Liver (tissue), 9 donors: ENCODE data around the gene AKAP7. TPM values are rescaled to one million over a fixed set of nuclear protein-coding genes. Genes with fewer than 3 reads are reported as not detected.

Source experiments
- DNase-seq: peaks from one replicate; pipeline ENCODE4 v3.0.0-alpha.2; 2017; ENCODE audit warnings: low spot score
- H3K27ac ChIP-seq, 2 donors: one replicate each; pipeline ENCODE4 v1.7.0; 2013; ENCODE audit warnings: inconsistent platforms in 2 of 2, low read length in 2 of 2, control low read depth in 1 of 2, low read depth in 1 of 2, mild to moderate bottlenecking in 1 of 2
- H3K27me3 ChIP-seq, 4 donors: one replicate each; pipeline versions ENCODE4 v1.6.1 to v1.7.0; 2013; ENCODE audit warnings: low read length in 3 of 4, inconsistent platforms in 1 of 4, mild to moderate bottlenecking in 1 of 4, moderate library complexity in 1 of 4; ENCODE audit not compliant: control insufficient read depth in 4 of 4, insufficient read depth in 4 of 4
- H3K36me3 ChIP-seq, 4 donors: one replicate each; pipeline versions ENCODE4 v1.6.1 to v1.7.0; 2013; ENCODE audit warnings: low read length in 3 of 4, mild to moderate bottlenecking in 3 of 4, low read depth in 1 of 4, moderate library complexity in 1 of 4; ENCODE audit not compliant: control insufficient read depth in 4 of 4, insufficient read depth in 3 of 4
- H3K4me1 ChIP-seq, 4 donors: one replicate each; pipeline versions ENCODE4 v1.6.1 to v1.7.0; 2013; ENCODE audit warnings: low read length in 3 of 4, mild to moderate bottlenecking in 3 of 4, moderate library complexity in 1 of 4; ENCODE audit not compliant: control insufficient read depth in 4 of 4, insufficient read depth in 4 of 4
- H3K4me3 ChIP-seq, 3 donors: one replicate each; pipeline versions ENCODE4 v1.6.1 to v1.7.0; 2013; ENCODE audit warnings: low read length in 3 of 3, control low read depth in 1 of 3, low read depth in 1 of 3, mild to moderate bottlenecking in 1 of 3
- H3K9ac ChIP-seq, 2 donors: one replicate each; pipeline ENCODE4 v1.7.0; 2013; ENCODE audit warnings: low read length in 2 of 2, mild to moderate bottlenecking in 2 of 2, moderate library complexity in 2 of 2, control low read depth in 1 of 2, low read depth in 1 of 2
- H3K9me3 ChIP-seq, 4 donors: one replicate each; pipeline versions ENCODE4 v1.6.1 to v1.7.0; 2013; ENCODE audit warnings: low read length in 3 of 4; ENCODE audit not compliant: control insufficient read depth in 4 of 4
- EGR1 ChIP-seq, 2 donors: IDR thresholded peaks; 2 replicates each; pipeline ENCODE4 v1.6.1; 2016 to 2018; ENCODE audit warnings: antibody characterized with exemption in 2 of 2, low read depth in 2 of 2
- FOXA1 ChIP-seq: IDR thresholded peaks from 2 replicates; pipeline ENCODE4 v1.6.1; 2016; ENCODE audit warnings: antibody characterized with exemption
- FOXA2 ChIP-seq: IDR thresholded peaks from 2 replicates; pipeline ENCODE4 v1.6.1; 2016; ENCODE audit warnings: antibody characterized with exemption
- GABPA ChIP-seq, 2 donors: IDR thresholded peaks in 1 of 2; conservative IDR thresholded peaks in 1 of 2; 2 replicates each; pipeline ENCODE4 v1.6.1; 2016; ENCODE audit warnings: antibody characterized with exemption in 2 of 2, mild to moderate bottlenecking in 1 of 2, moderate library complexity in 1 of 2
- HNF4A ChIP-seq, 2 donors: conservative IDR thresholded peaks; 2 replicates each; pipeline ENCODE4 v1.6.1; 2016; ENCODE audit warnings: antibody characterized with exemption in 2 of 2, mild to moderate bottlenecking in 2 of 2
- HNF4G ChIP-seq: IDR thresholded peaks from 2 replicates; pipeline ENCODE4 v1.6.1; 2016; ENCODE audit warnings: antibody characterized with exemption
- JUND ChIP-seq, 2 donors: IDR thresholded peaks; 2 replicates each; pipeline ENCODE4 v1.6.1; 2016; ENCODE audit warnings: antibody characterized with exemption in 2 of 2
- NR2F2 ChIP-seq: IDR thresholded peaks from 2 replicates; pipeline ENCODE4 v1.6.1; 2016; ENCODE audit warnings: antibody characterized with exemption
- RAD21 ChIP-seq, 2 donors: IDR thresholded peaks; 2 replicates each; pipeline ENCODE4 v1.6.1; 2016; ENCODE audit warnings: antibody characterized with exemption in 2 of 2, mild to moderate bottlenecking in 2 of 2
- REST ChIP-seq: IDR thresholded peaks from 2 replicates; pipeline ENCODE4 v1.6.1; 2016; ENCODE audit warnings: antibody characterized with exemption, mild to moderate bottlenecking
- RXRA ChIP-seq, 2 donors: IDR thresholded peaks; 2 replicates each; pipeline ENCODE4 v1.6.1; 2017 to 2018; ENCODE audit warnings: antibody characterized with exemption in 2 of 2, mild to moderate bottlenecking in 1 of 2
- SP1 ChIP-seq: IDR thresholded peaks from 2 replicates; pipeline ENCODE4 v1.6.1; 2018; ENCODE audit warnings: antibody characterized with exemption, mild to moderate bottlenecking
- TAF1 ChIP-seq: conservative IDR thresholded peaks from 2 replicates; pipeline ENCODE4 v1.6.1; 2016; ENCODE audit warnings: antibody characterized with exemption, mild to moderate bottlenecking
- YY1 ChIP-seq: IDR thresholded peaks from 2 replicates; pipeline ENCODE4 v1.6.1; 2016; ENCODE audit warnings: antibody characterized with exemption, mild to moderate bottlenecking
- WGBS: extraction: QIAGEN DNeasy Blood & Tissue Kit; methylation state at CpG from one replicate; pipeline ENCODE4 v1.1.7; 2013; 5-methylcytosine and 5-hydroxymethylcytosine counted together
- polyA plus RNA-seq, 2 donors: library from polyadenylated mRNA; stranded (reverse) in 1 of 2; unstranded in 1 of 2; fragments of 200-250 nt in 1 of 2; fragments of >200 nt in 1 of 2; fragmentation: Nextera tagmentation in 1 of 2; extraction: Ambion mirVana in 1 of 2; gene quantifications; one replicate each; pipeline versions ENCODE4 v1.2.1 to v1.2.3, GENCODE V29; 2013 to 2015
- total RNA-seq, 2 donors: library from RNA; depleted of rRNA; stranded (reverse); fragments of >200 nt; gene quantifications; one replicate each; pipeline ENCODE4 v1.2.3, GENCODE V29; 2014
- TF ChIP-seq, protein P1 (sequence below): fragments of 150-350 bp; IDR thresholded peaks from 2 replicates; pipeline ENCODE4 v1.5.1; 2017; ENCODE audit warnings: improper control_type of control experiment, low read depth, low read length; ENCODE audit not compliant: missing input control
- TF ChIP-seq, protein P2 (sequence below): IDR thresholded peaks from 2 replicates; pipeline ENCODE4 v1.6.1; 2016; ENCODE audit warnings: antibody characterized with exemption
- TF ChIP-seq, protein P3 (sequence below): IDR thresholded peaks from 2 replicates; pipeline ENCODE4 v1.6.1; 2016; ENCODE audit warnings: antibody characterized with exemption
- TF ChIP-seq, protein P4 (sequence below): IDR thresholded peaks from 2 replicates; pipeline ENCODE4 v1.6.1; 2016; ENCODE audit warnings: antibody characterized with exemption
- donor health status: healthy.
- donor health status: healthy.
- donor health status: healthy.
- donor health status: healthy.
- donor health status: healthy.

Gene AKAP7
- total and polyA plus RNA-seq, 4 donors, result 7.9 to 25.4 (median 17.7) TPM

DNA sequence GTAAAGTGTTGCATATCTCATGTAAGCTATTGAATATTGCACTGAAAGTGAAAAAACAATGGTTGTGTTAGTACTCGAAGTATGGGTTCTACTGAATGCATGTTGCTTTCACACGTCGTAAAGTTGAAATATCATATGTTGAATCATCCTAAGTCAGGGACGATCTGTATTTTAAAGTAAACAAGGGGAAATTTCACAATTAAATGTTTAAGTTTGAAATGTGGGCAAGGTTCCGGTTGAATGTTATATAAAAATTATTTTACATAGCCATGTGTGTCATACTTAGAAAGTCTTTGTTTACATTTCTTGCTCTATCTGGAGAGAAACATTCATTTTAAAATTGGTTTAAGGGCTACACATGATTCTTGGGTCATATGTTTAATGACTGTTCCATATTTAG, 76.8 kb downstream of the AKAP7 start:
- Histone ChIP-seq H3K9ac (no peak overlapping the region), H3K4me3 (no peak overlapping the region), H3K9me3 (no peaks in the 10 kb centered on the region), H3K27me3 (no peaks in the 10 kb centered on the region), H3K4me1 (peaks cover 1 to 14% (median 4%) of the 10 kb centered on the region in 4 donors), H3K36me3 (peaks cover 0 to 5% (median 0%) of the 10 kb centered on the region in 4 donors), H3K27ac (no peak overlapping the region)
- DNase-seq, result no peak
- WGBS, result 88% methylated on average over 5 of the region's 5 CpGs
- TF ChIP-seq RAD21 (IDR thresholded peaks at IDR 0.05), result no peak
- TF ChIP-seq, protein P1, sequence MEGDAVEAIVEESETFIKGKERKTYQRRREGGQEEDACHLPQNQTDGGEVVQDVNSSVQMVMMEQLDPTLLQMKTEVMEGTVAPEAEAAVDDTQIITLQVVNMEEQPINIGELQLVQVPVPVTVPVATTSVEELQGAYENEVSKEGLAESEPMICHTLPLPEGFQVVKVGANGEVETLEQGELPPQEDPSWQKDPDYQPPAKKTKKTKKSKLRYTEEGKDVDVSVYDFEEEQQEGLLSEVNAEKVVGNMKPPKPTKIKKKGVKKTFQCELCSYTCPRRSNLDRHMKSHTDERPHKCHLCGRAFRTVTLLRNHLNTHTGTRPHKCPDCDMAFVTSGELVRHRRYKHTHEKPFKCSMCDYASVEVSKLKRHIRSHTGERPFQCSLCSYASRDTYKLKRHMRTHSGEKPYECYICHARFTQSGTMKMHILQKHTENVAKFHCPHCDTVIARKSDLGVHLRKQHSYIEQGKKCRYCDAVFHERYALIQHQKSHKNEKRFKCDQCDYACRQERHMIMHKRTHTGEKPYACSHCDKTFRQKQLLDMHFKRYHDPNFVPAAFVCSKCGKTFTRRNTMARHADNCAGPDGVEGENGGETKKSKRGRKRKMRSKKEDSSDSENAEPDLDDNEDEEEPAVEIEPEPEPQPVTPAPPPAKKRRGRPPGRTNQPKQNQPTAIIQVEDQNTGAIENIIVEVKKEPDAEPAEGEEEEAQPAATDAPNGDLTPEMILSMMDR, result no peak
- TF ChIP-seq HNF4A (conservative IDR thresholded peaks at IDR 0.05), result no peak
- TF ChIP-seq, protein P2, sequence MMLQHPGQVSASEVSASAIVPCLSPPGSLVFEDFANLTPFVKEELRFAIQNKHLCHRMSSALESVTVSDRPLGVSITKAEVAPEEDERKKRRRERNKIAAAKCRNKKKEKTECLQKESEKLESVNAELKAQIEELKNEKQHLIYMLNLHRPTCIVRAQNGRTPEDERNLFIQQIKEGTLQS, result no peak
- TF ChIP-seq JUND (IDR thresholded peaks at IDR 0.05), result no peak
- TF ChIP-seq HNF4G, result no peak
- no peak for TF ChIP-seq REST

DNA sequence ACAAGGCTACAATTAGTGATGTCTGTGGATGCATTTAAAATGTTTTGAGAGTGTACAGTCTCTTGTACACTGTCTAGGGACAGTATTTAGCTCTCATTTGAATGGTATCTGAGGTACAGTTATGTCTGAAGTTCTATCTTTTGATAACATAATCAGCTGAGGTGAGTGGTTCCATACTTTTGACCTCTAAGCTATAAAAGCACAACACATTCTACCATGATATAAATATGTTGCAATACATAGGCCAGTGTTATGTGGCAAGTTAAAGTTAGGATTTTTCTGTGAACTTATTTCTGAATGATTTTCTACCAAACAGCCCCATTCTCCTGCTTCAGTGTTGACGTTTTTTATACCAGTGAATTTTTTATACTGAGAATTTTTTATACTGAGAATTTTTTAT, 77.6 kb downstream of the AKAP7 start:
- 90% methylated on average over 1 of the region's 1 CpG for WGBS
- H3K27me3 ChIP-seq, result no peaks in the 10 kb centered on the region
- H3K4me3 ChIP-seq, result no peak overlapping the region
- H3K9ac ChIP-seq, result no peak overlapping the region
- DNase-seq, result no peak
- peaks cover 0 to 5% (median 0%) of the 10 kb centered on the region in 4 donors for H3K36me3 ChIP-seq
- H3K27ac ChIP-seq, result no peak overlapping the region
- TF ChIP-seq EGR1 (IDR thresholded peaks at IDR 0.05; ENCODE audit: low read depth in 2 of 2) (no peak), FOXA1 (no peak), NR2F2 (no peak), RXRA (IDR thresholded peaks at IDR 0.05) (no peak), FOXA2 (no peak), TAF1 (no peak), RAD21 (IDR thresholded peaks at IDR 0.05) (no peak), HNF4A (conservative IDR thresholded peaks at IDR 0.05) (no peak), SP1 (no peak), GABPA (IDR thresholded peaks at IDR 0.05 in 1 of 2, conservative IDR thresholded peaks at IDR 0.05 in 1 of 2) (no peak), HNF4G (no peak), JUND (IDR thresholded peaks at IDR 0.05) (no peak), YY1 (no peak), REST (no peak)
- TF ChIP-seq, protein P1, result no peak
- TF ChIP-seq, protein P2, result no peak
- TF ChIP-seq, protein P3, sequence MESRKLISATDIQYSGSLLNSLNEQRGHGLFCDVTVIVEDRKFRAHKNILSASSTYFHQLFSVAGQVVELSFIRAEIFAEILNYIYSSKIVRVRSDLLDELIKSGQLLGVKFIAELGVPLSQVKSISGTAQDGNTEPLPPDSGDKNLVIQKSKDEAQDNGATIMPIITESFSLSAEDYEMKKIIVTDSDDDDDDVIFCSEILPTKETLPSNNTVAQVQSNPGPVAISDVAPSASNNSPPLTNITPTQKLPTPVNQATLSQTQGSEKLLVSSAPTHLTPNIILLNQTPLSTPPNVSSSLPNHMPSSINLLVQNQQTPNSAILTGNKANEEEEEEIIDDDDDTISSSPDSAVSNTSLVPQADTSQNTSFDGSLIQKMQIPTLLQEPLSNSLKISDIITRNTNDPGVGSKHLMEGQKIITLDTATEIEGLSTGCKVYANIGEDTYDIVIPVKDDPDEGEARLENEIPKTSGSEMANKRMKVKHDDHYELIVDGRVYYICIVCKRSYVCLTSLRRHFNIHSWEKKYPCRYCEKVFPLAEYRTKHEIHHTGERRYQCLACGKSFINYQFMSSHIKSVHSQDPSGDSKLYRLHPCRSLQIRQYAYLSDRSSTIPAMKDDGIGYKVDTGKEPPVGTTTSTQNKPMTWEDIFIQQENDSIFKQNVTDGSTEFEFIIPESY, result no peak
- TF ChIP-seq, protein P4, sequence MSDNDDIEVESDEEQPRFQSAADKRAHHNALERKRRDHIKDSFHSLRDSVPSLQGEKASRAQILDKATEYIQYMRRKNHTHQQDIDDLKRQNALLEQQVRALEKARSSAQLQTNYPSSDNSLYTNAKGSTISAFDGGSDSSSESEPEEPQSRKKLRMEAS, result no peak
- H3K4me1 ChIP-seq, result peaks cover 1 to 15% (median 4%) of the 10 kb centered on the region in 4 donors
- no peaks in the 10 kb centered on the region for H3K9me3 ChIP-seq
